Activated CD4-positive, alpha-beta T cell treated with anti-CD3 and anti-CD28 coated beads, Interleukin-2, amount 50 U/mL, for 24 hours (primary cell): ENCODE measurements around the gene KIF1A.
"Not testable (repeated sequence)": the region's sequence is repeated elsewhere in the genome, so short reads cannot be mapped to it uniquely, and the experiment has no call there.

Experiments
- DNase-seq, 2 donors: peaks; one replicate each; pipeline ENCODE4 v3.0.0-alpha.2; 2020; ENCODE audit warnings: low read depth in 1 of 2, low spot score in 1 of 2

The KIF1A gene

DNA sequence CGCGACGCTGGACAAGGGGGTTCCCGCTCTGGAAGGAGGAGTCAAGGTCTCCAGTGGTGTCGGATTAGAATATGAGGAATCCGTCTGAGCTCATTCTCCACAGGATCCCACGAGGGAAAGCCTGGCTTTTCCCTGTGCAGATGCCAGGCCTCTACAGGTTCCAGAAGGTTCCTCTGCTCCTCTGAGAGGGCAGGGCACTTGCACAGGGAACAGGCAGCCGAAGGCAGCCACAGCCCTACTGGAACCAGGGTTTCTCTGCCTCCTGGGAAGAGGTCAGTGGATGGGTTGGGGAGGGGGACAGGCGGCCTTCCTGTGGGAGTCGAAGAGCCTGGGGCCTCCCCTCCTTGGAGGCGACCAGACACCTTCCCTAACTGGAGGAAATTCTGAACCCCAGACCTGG is 130.0 kb downstream of the KIF1A start:
- DNase-seq: no peak

DNA sequence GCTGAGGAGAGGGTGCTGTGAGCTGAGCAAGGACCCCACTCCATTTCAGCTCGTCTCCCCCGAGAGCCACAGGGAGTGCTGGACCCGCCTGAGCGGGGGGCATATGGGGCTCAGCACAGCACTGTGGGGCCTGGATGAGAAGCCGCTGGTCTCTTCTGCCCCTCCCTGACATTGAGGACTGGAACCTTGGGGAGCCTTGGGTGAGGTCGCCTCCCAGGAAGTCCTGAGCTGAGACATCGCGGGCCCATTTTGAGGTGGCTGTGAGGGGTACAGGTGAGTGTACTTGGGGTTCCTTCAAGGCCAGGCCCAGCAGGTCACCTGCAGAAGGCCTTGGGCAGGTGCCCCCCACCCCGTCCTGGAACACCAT is 131.5 kb downstream of the KIF1A start:
- DNase-seq: no peak

DNA sequence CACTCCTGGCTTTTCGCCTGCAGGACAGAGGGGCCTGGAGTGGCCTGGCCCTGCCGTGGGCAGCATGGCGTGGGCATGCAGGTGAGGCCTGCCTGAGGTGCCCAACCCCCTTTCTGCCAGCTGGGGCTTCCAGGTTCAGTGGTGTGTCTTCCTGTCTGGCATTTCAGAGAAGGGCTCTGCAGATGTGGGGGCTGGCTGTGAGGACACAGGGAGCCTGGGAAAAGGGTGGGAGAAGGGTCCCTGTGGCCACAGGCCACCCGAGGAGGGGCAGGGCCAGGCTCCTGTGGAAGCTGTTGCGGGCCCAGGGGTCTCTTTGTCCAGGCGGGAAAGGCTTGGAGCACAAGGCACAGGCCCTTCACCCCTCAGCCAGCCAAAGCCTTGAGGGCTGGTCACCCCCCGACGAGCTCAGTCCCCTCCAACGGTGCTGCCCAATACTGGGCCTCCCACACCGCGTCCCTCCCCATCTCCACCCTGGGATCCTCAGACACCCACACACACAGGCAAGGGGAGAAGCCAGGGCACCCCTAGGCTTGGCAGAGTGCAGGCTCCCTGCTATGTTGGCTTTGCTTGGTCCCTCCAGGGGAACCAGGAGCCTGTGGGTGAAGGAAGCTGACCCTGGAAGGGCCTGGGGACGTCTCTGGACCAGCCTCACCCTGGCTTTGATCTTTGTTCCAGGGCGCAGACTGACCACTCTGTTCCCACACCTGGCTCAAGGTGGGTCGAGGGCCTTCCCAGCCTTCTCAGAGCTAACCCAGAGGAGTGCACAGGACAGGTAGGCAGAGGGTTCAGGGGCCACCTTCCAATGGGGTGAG is 132.1 kb downstream of the KIF1A start:
- no peak for DNase-seq

DNA sequence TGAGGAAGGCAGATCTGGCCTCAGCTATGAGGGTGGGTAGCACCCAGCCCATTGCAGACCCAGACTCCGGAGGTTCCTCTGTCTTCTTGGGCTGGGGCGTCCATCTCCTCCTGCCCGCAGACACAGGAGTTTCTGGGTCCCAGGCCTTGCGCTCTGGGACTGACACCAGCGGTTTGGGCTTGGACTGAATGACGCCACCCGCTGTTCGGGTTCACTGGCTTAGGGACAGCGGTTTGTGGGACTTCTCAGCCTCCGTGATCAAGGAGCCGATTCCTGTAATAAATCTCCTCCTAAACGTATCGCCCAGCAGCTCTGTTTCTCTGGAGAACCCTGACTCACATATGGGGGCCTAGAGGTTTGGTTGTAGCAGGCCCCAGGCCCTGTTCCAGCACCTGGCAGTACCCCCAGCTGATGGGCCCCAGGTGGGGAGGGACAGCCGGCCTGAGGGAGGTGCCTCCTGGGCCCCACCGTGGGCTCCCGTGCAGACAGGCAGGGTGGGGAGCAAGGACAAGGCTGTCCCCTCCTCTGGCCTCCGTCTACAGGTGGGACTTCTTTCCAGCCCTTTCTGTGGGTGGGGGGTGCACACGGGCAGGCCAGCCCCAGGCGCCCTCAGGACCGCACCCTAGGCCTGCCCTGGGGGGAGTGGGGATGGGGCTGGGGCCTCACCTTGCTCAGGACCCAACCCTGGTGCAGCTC is 132.8 kb downstream of the KIF1A start:
- DNase-seq: no peak

DNA sequence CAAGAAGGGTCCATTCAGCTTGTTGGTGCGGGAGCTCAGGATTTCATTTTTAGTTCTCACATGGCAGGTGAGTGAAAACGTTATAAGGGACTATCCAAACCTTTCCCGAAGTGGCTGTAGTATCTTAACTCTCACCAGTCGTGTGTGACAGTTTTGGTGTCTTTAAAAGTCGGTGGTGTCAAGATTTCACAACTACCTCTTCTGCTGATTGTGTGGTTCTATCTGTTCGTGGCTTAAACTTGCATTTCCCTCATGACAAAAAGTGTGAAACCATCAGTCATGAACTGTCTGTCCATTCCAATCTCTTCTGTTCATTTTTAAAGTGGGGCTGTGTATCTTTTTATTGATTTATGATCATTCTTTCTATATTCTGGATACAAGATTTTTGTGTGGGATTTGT is 133.6 kb downstream of the KIF1A start:
- no peak for DNase-seq

DNA sequence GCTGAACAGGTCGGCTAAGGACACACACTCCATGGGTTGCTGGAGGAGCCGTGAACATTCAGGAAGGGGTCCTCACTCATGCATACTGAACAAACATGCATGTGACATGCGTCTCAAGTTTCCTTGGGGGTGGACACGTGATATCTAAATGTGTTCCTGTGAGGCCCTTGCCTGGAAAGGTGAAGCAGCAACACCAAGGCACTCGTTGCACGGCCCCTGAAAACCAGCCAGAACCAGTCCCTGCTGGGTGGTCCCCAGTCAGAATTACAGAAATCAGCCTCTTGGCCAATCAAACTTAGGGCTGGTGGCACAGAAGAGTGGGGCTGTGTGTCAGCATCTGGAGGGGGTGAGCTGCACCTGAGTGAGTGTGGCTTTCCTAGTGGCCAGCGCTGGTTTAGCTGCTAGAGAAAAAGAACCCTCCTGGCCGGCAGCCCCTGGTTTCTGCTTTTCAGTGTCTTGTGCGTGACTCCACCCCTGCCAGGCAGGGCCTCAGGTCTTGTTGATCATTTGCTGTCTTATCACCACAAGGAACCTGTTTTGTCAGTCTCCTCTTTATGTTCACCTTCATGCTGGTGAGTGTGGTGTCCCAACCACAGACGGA is 134.1 kb downstream of the KIF1A start:
- no peak for DNase-seq

DNA sequence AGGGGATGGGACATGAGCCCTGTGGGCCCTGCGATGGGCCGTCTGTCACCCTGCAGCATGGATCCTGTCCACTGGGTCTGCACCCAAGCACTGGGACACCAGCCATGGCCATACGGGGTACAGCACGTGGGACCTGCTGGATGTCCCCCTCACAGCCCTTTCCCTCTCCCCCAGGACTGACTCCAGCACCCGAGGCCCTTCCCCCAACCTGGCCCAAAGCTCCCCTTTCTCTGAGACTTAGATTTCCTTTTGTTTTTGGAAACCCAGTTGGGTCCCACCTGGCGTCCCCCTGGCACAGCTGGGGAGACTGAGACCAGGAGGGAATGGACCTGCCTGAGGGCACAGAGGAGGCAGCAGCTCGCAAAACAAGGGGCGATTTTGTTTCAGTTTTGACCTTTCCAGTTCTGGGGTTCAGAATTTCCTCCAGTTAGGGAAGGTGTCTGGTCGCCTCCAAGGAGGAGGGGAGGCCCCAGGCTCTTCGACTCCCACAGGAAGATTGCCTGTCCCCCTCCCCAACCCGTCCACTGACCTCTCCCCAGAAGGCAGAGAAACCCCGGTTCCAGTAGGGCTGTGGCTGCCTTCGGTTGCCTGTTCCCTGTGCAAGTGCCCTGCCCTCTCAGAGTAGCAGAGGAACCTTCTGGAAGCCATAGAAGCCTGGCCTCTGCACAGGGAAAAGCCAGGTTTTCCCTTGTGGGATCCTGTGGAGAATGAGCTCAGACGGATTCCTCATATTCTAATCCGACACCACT is 135.9 kb downstream of the KIF1A start:
- not testable (repeated sequence) for DNase-seq

DNA sequence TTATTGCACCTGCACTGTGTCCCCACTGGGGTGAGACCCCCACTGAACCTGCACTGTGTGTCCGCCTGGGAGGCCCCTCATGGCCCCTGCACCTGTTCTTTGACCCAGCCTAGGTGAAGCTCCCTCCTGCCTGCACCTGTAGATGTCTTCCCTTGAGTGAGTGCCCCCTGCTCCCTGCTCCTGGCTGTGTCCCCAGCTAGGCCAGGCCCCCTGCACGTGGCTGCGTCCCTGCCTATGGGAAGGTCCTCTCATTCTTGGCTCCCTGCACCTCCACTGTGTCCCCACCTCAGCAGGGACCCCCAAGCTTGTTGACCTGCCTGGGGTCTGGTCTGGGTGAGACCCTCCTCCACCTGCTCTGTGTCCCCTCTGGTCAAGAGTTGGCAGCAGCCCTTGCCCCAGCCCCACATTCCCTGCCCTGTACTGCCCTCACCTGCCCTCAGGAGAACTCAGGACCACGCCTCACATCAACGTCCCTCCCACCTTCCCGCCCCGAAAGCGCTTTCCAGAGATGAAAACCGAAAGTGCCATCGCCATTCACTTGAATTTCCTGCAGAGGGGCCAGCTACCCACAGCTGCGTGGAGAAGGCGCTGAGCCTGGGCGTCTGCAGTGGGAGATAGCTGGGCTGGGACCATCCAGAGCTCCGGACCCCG is 136.6 kb downstream of the KIF1A start:
- DNase-seq: not testable (repeated sequence)

DNA sequence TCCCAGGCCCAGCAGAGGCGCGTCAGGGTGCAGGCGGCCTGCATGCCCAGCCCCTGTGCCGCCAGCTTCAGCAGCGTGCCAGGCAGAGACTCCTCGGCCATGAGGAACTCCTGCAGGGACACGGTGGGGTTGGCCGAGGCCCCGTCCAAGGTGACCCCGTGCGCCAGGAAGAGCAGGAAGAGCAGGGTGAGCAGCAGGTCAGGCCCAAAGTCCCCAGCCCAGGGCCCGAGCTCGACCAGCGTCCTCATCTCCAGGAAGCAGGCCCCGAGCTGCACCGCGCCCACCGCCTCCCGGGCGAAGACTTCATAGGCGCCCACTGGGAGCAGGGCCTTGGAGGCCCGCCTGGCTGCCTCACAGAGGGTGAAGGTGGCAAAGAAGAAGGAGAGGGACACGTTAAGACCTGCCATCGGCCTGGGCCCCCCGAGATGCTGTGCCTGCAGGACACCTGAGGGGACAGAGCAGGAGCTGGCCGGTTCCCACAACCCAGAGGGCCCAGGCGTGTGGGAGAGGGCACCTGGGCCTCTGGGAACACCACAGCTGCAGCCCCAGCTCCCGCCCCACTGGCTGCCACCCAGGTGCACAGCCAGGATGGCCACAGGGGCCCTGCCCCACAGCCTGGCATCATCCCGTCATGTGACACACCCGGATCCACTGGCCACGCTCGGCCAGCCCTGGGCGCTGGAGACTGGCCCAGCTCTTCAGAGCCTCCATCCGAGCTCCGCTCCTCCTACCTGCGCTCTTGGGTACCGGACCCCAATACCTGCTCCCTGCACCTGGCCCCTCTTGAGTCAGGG is 137.4 kb downstream of the KIF1A start, which contains the start of gene AQP12B:
AQP12B (minus strand) TSS at position 455 of the 794 bp plus-strand sequence; CDS start at position 407, 48 bp downstream.
- not testable (repeated sequence) for DNase-seq

DNA sequence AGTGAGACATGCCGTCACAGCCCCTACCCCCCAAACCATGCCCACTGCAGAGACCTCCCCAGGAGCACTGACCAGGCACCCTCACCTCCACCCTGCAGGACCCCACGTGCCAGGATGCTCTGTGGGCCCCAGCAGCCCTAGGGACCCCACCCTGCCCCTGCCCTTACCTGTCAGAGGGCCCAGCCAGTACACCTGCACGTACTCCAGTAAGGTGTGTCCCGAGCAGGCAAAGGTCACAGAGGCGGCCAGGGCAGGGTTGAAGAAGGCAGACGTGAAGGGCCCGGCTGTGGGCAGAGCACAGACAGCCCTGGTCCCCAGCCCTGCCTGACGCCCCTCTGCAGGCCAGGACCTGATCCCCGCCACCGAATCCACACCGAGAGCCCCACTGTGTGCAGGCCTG is 139.8 kb downstream of the KIF1A start:
- DNase-seq: not testable (repeated sequence)

DNA sequence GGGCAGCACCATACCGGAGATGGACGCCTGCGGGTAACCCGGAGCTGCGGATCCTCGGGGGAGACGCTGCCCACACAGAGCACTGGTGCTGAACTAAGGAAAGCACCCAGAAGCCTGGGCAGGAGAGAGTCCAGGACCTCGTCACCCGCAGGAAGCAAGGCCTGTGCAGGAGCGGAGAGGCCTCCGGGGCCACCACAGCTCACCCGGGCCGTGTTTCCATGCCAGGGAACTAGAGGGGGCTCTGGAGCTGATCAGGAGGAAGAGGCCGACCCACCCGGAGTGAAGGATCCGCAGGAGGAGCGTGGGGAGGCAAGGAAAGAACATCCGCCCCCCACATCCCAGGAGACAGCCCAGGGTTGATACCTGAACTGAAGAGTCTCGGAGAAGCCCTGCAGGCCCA is 141.1 kb downstream of the KIF1A start:
- DNase-seq: not testable (repeated sequence)

DNA sequence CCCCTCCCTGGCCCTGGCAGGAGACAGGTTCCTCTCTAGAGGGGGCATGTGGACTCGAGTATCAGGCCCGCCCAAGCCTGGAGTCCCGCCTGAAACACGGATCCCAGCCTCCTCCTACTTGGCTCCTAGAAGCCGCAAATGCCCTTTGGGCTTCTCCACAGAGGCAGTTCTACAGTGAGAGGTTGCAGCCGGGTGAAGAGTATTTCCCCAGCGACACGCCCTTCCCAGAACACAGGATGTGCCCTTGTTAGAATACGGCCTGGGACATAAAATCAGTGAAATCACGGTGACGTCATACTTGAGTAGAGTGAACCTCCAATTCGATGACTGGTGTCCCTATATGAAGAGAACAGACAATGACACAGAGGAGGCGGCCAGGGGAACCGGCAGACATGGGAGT is 142.0 kb downstream of the KIF1A start:
- not testable (repeated sequence) for DNase-seq

DNA sequence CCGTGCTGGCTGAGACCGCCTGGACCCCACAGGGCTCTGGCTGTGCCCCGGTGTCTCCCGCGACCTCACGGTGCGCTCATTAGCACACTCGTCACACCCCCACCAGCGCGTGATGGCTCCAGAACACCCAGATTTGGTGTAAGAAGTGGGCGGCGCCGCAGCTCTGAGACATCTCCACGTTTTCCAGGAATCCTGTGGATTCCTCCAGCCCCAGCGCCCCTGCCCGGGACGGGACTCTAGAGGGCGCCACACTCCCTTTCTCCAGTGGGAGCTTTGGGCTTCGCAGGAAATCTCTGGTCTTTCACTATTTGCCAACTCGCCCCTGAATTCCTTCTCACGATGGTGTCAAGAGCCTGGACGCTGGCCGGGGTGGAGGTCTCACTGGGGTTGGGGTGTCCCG is 144.7 kb downstream of the KIF1A start:
- DNase-seq: not testable (repeated sequence)

DNA sequence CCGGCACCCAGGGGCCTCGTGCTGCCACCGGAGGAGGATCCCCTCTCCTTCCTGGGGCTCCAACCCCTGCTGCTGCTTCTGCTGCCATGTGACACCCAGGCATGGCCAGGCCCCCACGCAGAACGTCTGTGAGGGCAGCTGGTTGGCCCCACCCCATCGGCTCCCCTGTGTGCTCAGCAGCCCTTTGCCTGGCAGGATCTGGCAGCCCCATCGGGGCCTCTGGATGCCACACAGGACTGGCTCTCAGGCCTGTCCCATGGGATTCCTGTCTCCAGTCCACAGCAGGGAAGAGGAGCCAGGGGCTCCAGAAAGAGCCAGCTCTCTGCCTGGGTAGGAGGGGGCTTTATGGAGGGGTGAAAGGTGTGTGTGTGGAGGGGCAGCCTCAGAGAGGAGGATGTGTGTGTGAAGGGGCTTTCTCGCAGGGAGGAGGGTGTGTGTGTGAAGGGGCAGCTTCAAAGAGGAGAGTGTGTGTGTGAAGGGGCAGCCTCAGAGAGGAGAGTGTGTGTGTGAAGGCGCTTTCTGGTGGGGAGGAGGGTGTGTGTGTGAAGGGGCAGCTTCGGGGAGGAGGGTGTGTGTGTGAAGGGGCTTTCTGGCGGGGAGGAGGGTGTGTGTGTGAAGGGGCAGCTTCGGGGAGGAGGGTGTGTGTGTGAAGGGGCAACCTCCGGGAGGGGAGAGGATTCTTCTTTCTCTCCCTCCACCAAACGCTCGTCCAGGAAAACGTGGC is 145.4 kb downstream of the KIF1A start:
- DNase-seq: not testable (repeated sequence)

DNA sequence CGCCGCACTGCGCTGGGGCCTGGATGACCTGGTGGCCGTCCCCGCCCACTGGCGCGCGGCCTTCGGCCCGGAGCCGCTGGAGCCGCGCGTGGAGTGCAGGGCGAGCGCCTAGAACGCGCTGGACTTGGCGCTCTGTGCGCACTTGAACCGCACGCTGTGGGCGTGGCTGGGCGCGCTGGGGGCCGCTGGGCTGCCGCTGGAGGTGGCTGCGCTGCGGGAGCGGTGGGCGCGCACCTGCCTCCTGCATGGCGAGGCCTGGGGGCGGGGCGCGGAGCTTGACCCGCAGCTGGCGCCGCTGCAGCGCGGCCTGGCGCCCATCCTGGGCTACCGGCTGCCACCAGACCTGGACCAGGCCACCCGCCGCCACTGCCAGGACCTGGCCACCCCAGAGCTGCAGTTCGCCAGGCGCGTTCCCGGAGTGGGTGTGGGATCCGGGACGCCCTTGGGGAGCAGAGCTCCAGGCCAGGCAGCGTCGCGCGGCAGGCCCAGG is 147.3 kb downstream of the KIF1A start:
- no peak for DNase-seq

DNA sequence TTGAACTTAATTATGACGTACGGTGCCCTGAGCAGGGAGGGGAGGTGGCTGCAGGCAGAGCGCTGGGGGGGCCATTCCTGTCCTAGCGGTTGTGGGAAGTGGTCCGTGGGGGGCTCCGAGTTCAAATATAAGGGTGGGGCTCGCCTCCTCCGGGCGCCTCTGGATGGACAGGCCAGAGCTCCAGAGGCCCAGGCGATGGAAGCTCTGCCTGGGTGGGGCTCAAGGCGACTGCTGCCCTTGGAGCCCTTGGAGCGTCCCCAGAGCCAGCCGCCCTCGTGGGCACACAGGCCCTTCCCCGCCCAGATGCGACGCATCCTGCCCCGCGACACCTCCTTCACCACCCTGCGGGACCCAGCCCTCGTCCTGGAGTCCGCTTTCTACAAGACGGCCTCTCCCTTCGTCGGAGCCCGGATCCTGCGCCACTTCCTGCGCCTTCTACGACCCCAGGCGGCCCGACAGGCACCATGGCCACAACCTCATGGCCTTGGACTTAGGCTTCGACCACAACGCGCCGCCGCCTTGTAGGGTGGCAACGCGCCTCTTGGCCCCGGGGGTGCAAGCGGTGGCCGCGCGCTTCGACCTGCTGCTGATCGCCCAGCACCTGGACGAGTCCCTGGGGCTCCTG is 147.8 kb downstream of the KIF1A start:
- DNase-seq: no peak

DNA sequence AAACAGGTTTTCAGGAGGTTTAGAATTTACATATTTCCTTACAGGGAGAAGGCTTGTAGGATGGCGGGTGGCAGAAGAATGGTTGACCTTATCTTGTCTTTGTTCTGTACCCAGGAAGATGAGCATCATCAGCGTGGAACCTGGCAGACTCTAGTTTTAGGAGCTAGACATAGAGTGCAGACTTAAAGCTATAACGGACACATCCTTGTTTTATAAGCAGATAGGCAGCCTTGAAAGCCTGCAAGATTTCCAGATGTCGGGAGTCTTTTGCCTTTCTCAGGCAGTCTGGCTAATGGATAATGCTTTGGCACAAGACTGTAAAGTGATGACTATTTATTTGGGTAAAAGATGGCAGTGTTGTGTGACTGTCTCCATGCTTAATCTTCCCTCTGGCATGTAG is 149.1 kb downstream of the KIF1A start:
- DNase-seq: no peak

DNA sequence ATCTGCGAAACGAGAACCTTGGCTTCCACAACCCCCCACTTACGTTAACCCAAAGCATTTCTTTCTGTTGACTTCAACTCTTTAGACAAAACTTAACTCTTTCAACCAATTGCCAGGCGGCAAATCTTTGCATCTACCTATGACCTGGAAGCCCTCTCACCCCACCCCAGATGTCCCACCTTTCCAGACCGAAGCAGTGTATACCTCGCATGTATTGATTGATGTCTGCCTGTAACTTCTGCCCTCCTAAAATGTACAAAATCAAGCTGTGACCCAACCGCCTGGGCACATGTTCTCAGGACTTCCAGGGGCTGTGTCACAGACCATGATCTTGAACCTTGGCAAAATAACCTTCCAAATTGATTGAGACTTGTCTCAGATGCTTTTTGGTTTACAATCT is 149.6 kb downstream of the KIF1A start:
- no peak for DNase-seq

DNA sequence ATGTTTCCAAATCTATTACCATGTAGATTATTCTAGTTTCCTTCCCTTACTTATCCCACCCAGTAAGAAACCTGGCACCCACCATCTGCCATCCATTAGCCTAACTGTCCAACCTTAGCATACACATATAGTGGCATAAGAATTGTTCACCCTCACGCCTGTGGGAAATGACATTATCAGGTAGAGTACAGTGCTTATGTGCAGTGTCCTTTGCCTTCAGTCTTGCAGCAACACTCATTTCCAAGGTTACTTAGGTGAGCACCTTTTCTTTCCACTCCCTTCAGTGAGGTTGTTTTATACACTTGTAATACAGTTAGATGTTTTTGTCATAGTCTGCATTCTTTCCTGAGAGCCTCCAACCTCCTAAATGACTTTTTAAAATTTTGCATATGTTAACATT is 155.4 kb downstream of the KIF1A start:
- no peak for DNase-seq
